Activated T-cell treated with anti-CD3 and anti-CD28 coated beads, Interleukin-2, amount 50 U/mL, for 24 hours (primary cell): Measurements from ENCODE around the gene NAA16.

Source experiments
- DNase-seq: peaks from one replicate; pipeline ENCODE4 v3.0.0-alpha.2; 2020
- H3K27ac Mint-ChIP-seq: 2 replicates; pipeline ENCODE4 v1.8.0; 2020; ENCODE audit warnings: mild to moderate bottlenecking, mixed read lengths
- H3K27me3 Mint-ChIP-seq: 2 replicates; pipeline ENCODE4 v1.8.0; 2020; ENCODE audit warnings: mixed read lengths
- H3K36me3 Mint-ChIP-seq: 2 replicates; pipeline ENCODE4 v1.8.0; 2020; ENCODE audit warnings: low read depth, mixed read lengths
- H3K4me1 Mint-ChIP-seq: 2 replicates; pipeline ENCODE4 v1.8.0; 2020; ENCODE audit warnings: low read depth, mixed read lengths
- H3K4me3 Mint-ChIP-seq: 2 replicates; pipeline ENCODE4 v1.8.0; 2020; ENCODE audit warnings: mild to moderate bottlenecking, moderate library complexity, mixed read lengths
- H3K9me3 Mint-ChIP-seq: 2 replicates; pipeline ENCODE4 v1.8.0; 2020; ENCODE audit warnings: mixed read lengths

The NAA16 gene

GRCh38 chr13:41293272-41293671, 17.8 kb upstream of the NAA16 start:
- Mint-ChIP-seq H3K4me1 (no peaks in the 10 kb centered on the region), H3K27ac (no peak overlapping the region)
- DNase-seq: no peak

GRCh38 chr13:41294914-41295313, 16.2 kb upstream of the NAA16 start:
- H3K4me3 Mint-ChIP-seq: no peak overlapping the region
- DNase-seq: no peak
- H3K4me1 Mint-ChIP-seq: peaks cover 5% of the 10 kb centered on the region
- peaks cover 12% of the 10 kb centered on the region for H3K9me3 Mint-ChIP-seq
- H3K27ac Mint-ChIP-seq: no peak overlapping the region
- H3K27me3 Mint-ChIP-seq: no peaks in the 10 kb centered on the region
- H3K36me3 Mint-ChIP-seq: peaks cover 2% of the 10 kb centered on the region

More at GRCh38 chr13:41293272-41293671, 17.8 kb upstream of the NAA16 start:
- Mint-ChIP-seq H3K9me3 (peaks cover 12% of the 10 kb centered on the region), H3K27me3 (no peaks in the 10 kb centered on the region), H3K4me3 (no peak overlapping the region), H3K36me3 (peaks cover 2% of the 10 kb centered on the region)

GRCh38 chr13:41295973-41296372, 15.1 kb upstream of the NAA16 start:
- H3K27ac Mint-ChIP-seq: no peak overlapping the region
- no peak overlapping the region for H3K4me3 Mint-ChIP-seq
- peaks cover 5% of the 10 kb centered on the region for H3K4me1 Mint-ChIP-seq
- H3K36me3 Mint-ChIP-seq: peaks cover 2% of the 10 kb centered on the region
- no peaks in the 10 kb centered on the region for H3K27me3 Mint-ChIP-seq
- peaks cover 12% of the 10 kb centered on the region for H3K9me3 Mint-ChIP-seq
- no peak for DNase-seq

GRCh38 chr13:41296879-41297646, 14.0 kb upstream of the NAA16 start:
- H3K27me3 Mint-ChIP-seq: no peaks in the 10 kb centered on the region
- peaks cover 5% of the 10 kb centered on the region for H3K9me3 Mint-ChIP-seq
- no peak overlapping the region for H3K27ac Mint-ChIP-seq
- DNase-seq: no peak
- H3K36me3 Mint-ChIP-seq: no peaks in the 10 kb centered on the region
- H3K4me3 Mint-ChIP-seq: no peak overlapping the region
- H3K4me1 Mint-ChIP-seq: peaks cover 5% of the 10 kb centered on the region

GRCh38 chr13:41299316-41300094, 11.6 kb upstream of the NAA16 start:
- no peak overlapping the region for H3K4me3 Mint-ChIP-seq
- peaks cover 5% of the 10 kb centered on the region for H3K4me1 Mint-ChIP-seq
- DNase-seq: no peak
- no peaks in the 10 kb centered on the region for H3K36me3 Mint-ChIP-seq
- no peaks in the 10 kb centered on the region for H3K27me3 Mint-ChIP-seq
- peaks cover 5% of the 10 kb centered on the region for H3K9me3 Mint-ChIP-seq
- no peak overlapping the region for H3K27ac Mint-ChIP-seq

- Mint-ChIP-seq H3K36me3 (no peaks in the 10 kb centered on the region), H3K4me1 (peaks cover 5% of the 10 kb centered on the region), H3K4me3 (no peak overlapping the region), H3K27me3 (no peaks in the 10 kb centered on the region), H3K27ac (no peak overlapping the region), H3K9me3 (no peaks in the 10 kb centered on the region)
- DNase-seq: no peak
These were observed 8.3 kb upstream of the NAA16 start for GRCh38 chr13:41302743-41303142.

- Mint-ChIP-seq H3K27ac (no peak overlapping the region), H3K4me3 (no peak overlapping the region), H3K9me3 (no peaks in the 10 kb centered on the region), H3K27me3 (no peaks in the 10 kb centered on the region), H3K4me1 (peaks cover 5% of the 10 kb centered on the region), H3K36me3 (no peaks in the 10 kb centered on the region)
- no peak for DNase-seq
These were observed 6.5 kb upstream of the NAA16 start for GRCh38 chr13:41304551-41304950.

GRCh38 chr13:41306271-41307145, 4.6 kb upstream of the NAA16 start:
- no peak for DNase-seq
- Mint-ChIP-seq H3K9me3 (no peaks in the 10 kb centered on the region), H3K27me3 (no peaks in the 10 kb centered on the region), H3K4me1 (peaks cover 11% of the 10 kb centered on the region), H3K27ac (no peak overlapping the region), H3K36me3 (peaks cover 4% of the 10 kb centered on the region), H3K4me3 (no peak overlapping the region)

- H3K4me3 Mint-ChIP-seq: no peak overlapping the region
- H3K27ac Mint-ChIP-seq: no peak overlapping the region
- no peaks in the 10 kb centered on the region for H3K9me3 Mint-ChIP-seq
These were observed 3.0 kb upstream of the NAA16 start for GRCh38 chr13:41307884-41308640.

GRCh38 chr13:41311406-41312175, 524 bp downstream of the NAA16 start:
- H3K4me1 Mint-ChIP-seq: peaks cover 40% of the 10 kb centered on the region
- peaks cover 17% of the 10 kb centered on the region for H3K36me3 Mint-ChIP-seq
- H3K9me3 Mint-ChIP-seq: no peaks in the 10 kb centered on the region
- no peaks in the 10 kb centered on the region for H3K27me3 Mint-ChIP-seq
- H3K27ac Mint-ChIP-seq: peak overlapping the region; percentile 98
- H3K4me3 Mint-ChIP-seq: peak overlapping the region; percentile 95
- peak; percentile 74 for DNase-seq

More at GRCh38 chr13:41307884-41308640, 3.0 kb upstream of the NAA16 start:
- H3K36me3 Mint-ChIP-seq: peaks cover 11% of the 10 kb centered on the region
- no peaks in the 10 kb centered on the region for H3K27me3 Mint-ChIP-seq
- no peak for DNase-seq
- H3K4me1 Mint-ChIP-seq: peaks cover 14% of the 10 kb centered on the region

- Mint-ChIP-seq H3K9me3 (no peaks in the 10 kb centered on the region), H3K4me3 (peak overlapping the region; percentile 95), H3K27me3 (no peaks in the 10 kb centered on the region), H3K27ac (peak overlapping the region; percentile 98), H3K36me3 (peaks cover 22% of the 10 kb centered on the region), H3K4me1 (peaks cover 46% of the 10 kb centered on the region)
- no peak for DNase-seq
These were observed 1.1 kb downstream of the NAA16 start for GRCh38 chr13:41312176-41312500.

GRCh38 chr13:41313117-41313516, 2.0 kb downstream of the NAA16 start:
- DNase-seq: no peak
- no peak overlapping the region for H3K27ac Mint-ChIP-seq
- no peaks in the 10 kb centered on the region for H3K27me3 Mint-ChIP-seq
- H3K4me1 Mint-ChIP-seq: peaks cover 55% of the 10 kb centered on the region
- H3K4me3 Mint-ChIP-seq: peak overlapping the region; percentile 95
- H3K9me3 Mint-ChIP-seq: no peaks in the 10 kb centered on the region
- H3K36me3 Mint-ChIP-seq: peaks cover 32% of the 10 kb centered on the region

- H3K9me3 Mint-ChIP-seq: no peaks in the 10 kb centered on the region
- no peak for DNase-seq
- peaks cover 60% of the 10 kb centered on the region for H3K4me1 Mint-ChIP-seq
- H3K27me3 Mint-ChIP-seq: no peaks in the 10 kb centered on the region
- peak overlapping the region; percentile 78 for H3K27ac Mint-ChIP-seq
- H3K4me3 Mint-ChIP-seq: peak overlapping the region; percentile 95
- peaks cover 38% of the 10 kb centered on the region for H3K36me3 Mint-ChIP-seq
These were observed 2.7 kb downstream of the NAA16 start for GRCh38 chr13:41313659-41314197.
